Lung (tissue), 12 donors: ENCODE results near the gene FAM83D. TPM values are rescaled to one million over a fixed set of nuclear protein-coding genes. Genes with fewer than 3 reads are reported as not detected.

Source experiments
- ATAC-seq: fragments of 200-7000 bp; cut with Tn5 transposase; one replicate; pipeline ENCODE4 v1.9.1; 2020; ENCODE audit warnings: moderate number of reproducible peaks; ENCODE audit not compliant: insufficient read depth, low FRiP score
- DNase-seq, 3 donors: peaks; one replicate each; pipeline ENCODE4 v3.0.0-alpha.2; 2013 to 2017
- H3K27ac ChIP-seq, 2 donors: one replicate each; pipeline ENCODE4 v1.5.1; 2013; ENCODE audit warnings: mild to moderate bottlenecking in 2 of 2, moderate library complexity in 2 of 2, control low read depth in 1 of 2, inconsistent platforms in 1 of 2, low read depth in 1 of 2, low read length in 1 of 2
- H3K27me3 ChIP-seq, 3 donors: one replicate each; pipeline ENCODE4 v1.5.1; 2013; ENCODE audit warnings: low read length in 2 of 3; ENCODE audit not compliant: control insufficient read depth in 3 of 3, insufficient read depth in 3 of 3
- H3K36me3 ChIP-seq, 4 donors: one replicate each; pipeline ENCODE4 v1.5.1; 2013; ENCODE audit warnings: low read length in 4 of 4, mild to moderate bottlenecking in 1 of 4, moderate library complexity in 1 of 4; ENCODE audit not compliant: control insufficient read depth in 4 of 4, insufficient read depth in 4 of 4
- H3K4me1 ChIP-seq, 5 donors: one replicate each; pipeline ENCODE4 v1.5.1; 2013; ENCODE audit warnings: low read length in 5 of 5, mild to moderate bottlenecking in 2 of 5, moderate library complexity in 1 of 5; ENCODE audit not compliant: control insufficient read depth in 5 of 5, insufficient read depth in 5 of 5
- H3K4me3 ChIP-seq: one replicate; pipeline ENCODE4 v1.5.1; 2013; ENCODE audit warnings: mild to moderate bottlenecking, control low read depth, moderate library complexity
- H3K9ac ChIP-seq, 2 donors: one replicate each; pipeline ENCODE4 v1.5.1; 2013; ENCODE audit warnings: low read length in 2 of 2, control low read depth in 1 of 2; ENCODE audit not compliant: insufficient read depth in 1 of 2
- H3K9me3 ChIP-seq, 4 donors: one replicate each; pipeline ENCODE4 v1.5.1; 2013; ENCODE audit warnings: low read length in 3 of 4, mild to moderate bottlenecking in 1 of 4, moderate library complexity in 1 of 4; ENCODE audit not compliant: control insufficient read depth in 4 of 4, insufficient read depth in 3 of 4
- CTCF ChIP-seq: IDR thresholded peaks from 2 replicates; pipeline ENCODE4 v1.5.1; 2012; ENCODE audit warnings: mild to moderate bottlenecking; ENCODE audit errors: control extremely low read depth, extremely low read depth
- WGBS, 2 donors: extraction: QIAGEN DNeasy Blood & Tissue Kit; methylation state at CpG; one replicate each; pipeline ENCODE4 v1.1.7; 2013; 5-methylcytosine and 5-hydroxymethylcytosine counted together
- polyA plus RNA-seq, 2 donors: library from polyadenylated mRNA; stranded (reverse); fragments of 200-250 nt; gene quantifications; one replicate each; pipeline ENCODE4 v1.2.1, GENCODE V29; 2013
- total RNA-seq, 2 donors: library from RNA; depleted of rRNA in 1 of 2; stranded (reverse); fragments of >200 nt in 1 of 2; gene quantifications; one replicate each; pipeline ENCODE4 v1.2.1, GENCODE V29; 2014 to 2021
- donor health status: control.
- donor health status: control.
- donor health status: Bipolar disorder and iron deficiency.
- donor health status: healthy.
- donor health status: DM: yes; HTN: yes; CAD: no.

FAM83D gene
- total and polyA plus RNA-seq, 4 donors: 0.94 to 3.6 (median 2.8) TPM

- no peak overlapping the region for H3K4me3 ChIP-seq
- no peak for TF ChIP-seq CTCF
- no peaks in the 10 kb centered on the region for H3K9me3 ChIP-seq
- no peaks in the 10 kb centered on the region for H3K36me3 ChIP-seq
- ATAC-seq (no peak), DNase-seq (no peak)
- H3K27me3 ChIP-seq: peaks cover 0 to 10% (median 3%) of the 10 kb centered on the region in 3 donors
- H3K27ac ChIP-seq: no peak overlapping the region
- H3K9ac ChIP-seq: no peak overlapping the region
- 76 to 80% methylated on average over 12 to 13 of the region's 13 CpGs for WGBS, 2 donors
- peaks cover 0 to 7% (median 0%) of the 10 kb centered on the region in 5 donors for H3K4me1 ChIP-seq
These were observed 38.0 kb upstream of the FAM83D start for GRCh38 chr20:38888059-38888831.

GRCh38 chr20:38889050-38889449, 37.2 kb upstream of the FAM83D start:
- H3K36me3 ChIP-seq: no peaks in the 10 kb centered on the region
- peaks cover 0 to 11% (median 0%) of the 10 kb centered on the region in 3 donors for H3K27me3 ChIP-seq
- DNase-seq: no peak
- no peak overlapping the region for H3K4me3 ChIP-seq
- H3K9ac ChIP-seq: no peak overlapping the region
- H3K9me3 ChIP-seq: no peaks in the 10 kb centered on the region
- H3K4me1 ChIP-seq: peaks cover 0 to 3% (median 0%) of the 10 kb centered on the region in 5 donors
- 82 to 88% methylated on average over 2 of the region's 2 CpGs for WGBS, 2 donors
- TF ChIP-seq CTCF: no peak
- ATAC-seq: no peak
- no peak overlapping the region for H3K27ac ChIP-seq

- Histone ChIP-seq H3K36me3 (no peaks in the 10 kb centered on the region), H3K27ac (no peak overlapping the region), H3K9ac (no peak overlapping the region), H3K9me3 (no peaks in the 10 kb centered on the region), H3K27me3 (peaks cover 0 to 17% (median 0%) of the 10 kb centered on the region in 3 donors), H3K4me1 (peaks cover 0 to 3% (median 0%) of the 10 kb centered on the region in 5 donors), H3K4me3 (no peak overlapping the region)
- 69 to 86% methylated on average over 13 of the region's 13 CpGs for WGBS, 2 donors
- DNase-seq (no peak), ATAC-seq (no peak)
- TF ChIP-seq CTCF: no peak
These were observed 36.3 kb upstream of the FAM83D start for GRCh38 chr20:38889792-38890496.
